Fibroblast of peridontal ligament (primary cell): ENCODE results near the gene FAT1.

Experiments
- DNase-seq: peaks from one replicate; pipeline ENCODE4 v3.0.0-alpha.2; 2010; ENCODE audit errors: extremely low read depth

FAT1 gene

GRCh38 chr4:186752325-186752724 lies 28.7 kb upstream of the FAT1 start:
- DNase-seq = no peak

GRCh38 chr4:186749611-186750281 lies 26.1 kb upstream of the FAT1 start:
- no peak for DNase-seq

- no peak for DNase-seq
These were observed 22.9 kb upstream of the FAT1 start for GRCh38 chr4:186746581-186746980.

- no peak for DNase-seq
These were observed 19.6 kb upstream of the FAT1 start for GRCh38 chr4:186743261-186743660.

- peak; percentile 36 for DNase-seq
These were observed 17.2 kb upstream of the FAT1 start for GRCh38 chr4:186740822-186741221.

- DNase-seq = no peak
These were observed 16.3 kb upstream of the FAT1 start for GRCh38 chr4:186739802-186740434.

DNA sequence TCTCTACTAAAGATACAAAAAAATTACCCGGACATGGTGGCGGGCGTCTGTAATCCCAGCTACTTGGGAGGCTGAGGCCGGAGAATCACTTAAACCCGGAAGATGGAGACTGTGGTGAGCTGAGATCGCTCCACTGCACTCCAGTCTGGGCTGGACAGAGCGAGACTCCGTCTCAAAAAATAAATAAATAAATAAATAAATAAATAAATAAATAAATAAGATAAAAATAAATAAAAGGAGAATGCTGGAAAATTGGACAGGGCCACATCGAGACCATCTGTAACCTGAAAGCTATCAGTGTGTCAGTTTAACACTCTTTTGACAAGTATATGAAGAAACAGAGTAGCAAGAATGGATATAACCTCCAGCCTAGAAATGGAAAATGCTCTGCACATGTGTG lies 15.7 kb upstream of the FAT1 start:
- DNase-seq = no peak

- no peak for DNase-seq
These were observed 14.8 kb upstream of the FAT1 start for GRCh38 chr4:186738421-186738820.

DNA sequence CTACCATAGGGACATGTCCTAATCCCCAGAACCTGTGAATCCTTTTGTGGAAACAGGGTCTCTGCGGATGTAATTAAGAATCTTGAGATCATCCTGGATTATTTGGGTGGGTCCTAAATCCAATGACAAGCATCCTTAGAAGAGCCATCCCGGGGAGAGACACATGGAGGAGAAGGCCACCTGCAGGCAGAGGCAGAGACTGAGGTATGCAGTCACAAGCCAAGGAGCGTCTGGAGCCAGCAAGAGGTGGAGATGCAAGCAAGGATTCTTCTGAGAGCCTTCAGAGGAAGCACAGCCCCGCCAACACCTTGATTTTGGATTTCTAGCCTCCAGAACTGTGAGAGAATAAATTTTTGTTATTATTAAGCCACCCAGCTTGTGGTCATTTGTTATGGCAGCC lies 13.8 kb upstream of the FAT1 start:
- DNase-seq = no peak

DNA sequence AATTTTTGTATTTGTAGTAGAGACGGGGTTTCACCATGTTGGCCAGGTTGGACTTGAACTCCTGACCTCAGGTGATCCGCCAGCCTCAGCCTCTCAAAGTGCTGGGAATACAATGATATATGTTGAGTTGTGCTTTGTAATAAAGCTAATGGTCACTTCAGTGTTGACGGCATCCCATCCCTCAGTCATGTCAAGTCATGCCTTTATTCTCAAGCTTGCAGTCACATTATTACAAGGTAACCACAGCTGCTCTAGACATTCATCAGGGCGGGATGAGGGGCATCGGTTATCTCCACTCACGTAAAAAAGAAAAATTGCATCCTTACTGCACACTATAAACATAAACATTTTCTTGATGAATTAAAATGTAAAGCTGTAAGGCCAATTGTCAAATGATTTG lies 12.8 kb upstream of the FAT1 start:
- no peak for DNase-seq

DNA sequence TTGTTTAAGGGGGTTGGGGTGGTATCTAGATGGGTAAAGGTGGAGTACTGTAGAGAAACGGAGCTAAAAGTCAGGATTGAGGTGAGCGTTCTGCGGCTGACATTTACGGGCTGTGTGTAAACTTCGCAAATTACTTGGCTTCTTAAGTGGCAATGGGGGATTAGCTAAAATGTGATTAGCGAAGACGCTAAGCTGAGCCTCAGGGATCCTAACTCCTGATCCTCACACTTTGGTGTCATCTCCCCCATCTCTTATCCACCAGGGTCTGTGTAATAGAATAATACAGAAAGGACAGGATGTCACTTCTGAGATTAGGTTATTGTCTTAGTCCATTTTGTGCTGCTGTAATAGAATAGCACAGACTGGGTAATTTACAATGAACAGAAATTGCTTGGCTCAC lies 10.6 kb upstream of the FAT1 start:
- DNase-seq = no peak

DNA sequence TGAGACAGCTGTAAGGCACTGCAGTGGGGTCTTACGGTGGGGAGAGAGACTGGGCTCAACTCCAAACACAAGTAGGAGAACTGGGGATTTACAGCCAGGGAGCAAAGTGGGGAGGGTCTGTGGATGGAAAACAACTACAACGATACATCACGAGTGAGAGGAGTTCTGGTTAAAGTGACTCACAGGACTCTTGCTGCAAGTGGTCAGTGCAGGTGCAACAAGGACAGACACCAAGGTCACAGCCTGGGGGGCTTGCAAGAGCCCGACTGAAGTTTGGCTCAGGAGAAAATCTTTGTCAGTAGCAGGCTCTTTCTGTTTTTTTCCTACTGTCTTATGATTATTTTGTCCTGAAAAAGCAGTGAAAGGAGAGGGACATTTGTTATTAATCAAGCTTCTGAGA lies 10.1 kb upstream of the FAT1 start:
- DNase-seq = no peak

GRCh38 chr4:186730621-186731020 lies 7.0 kb upstream of the FAT1 start:
- no peak for DNase-seq

DNA sequence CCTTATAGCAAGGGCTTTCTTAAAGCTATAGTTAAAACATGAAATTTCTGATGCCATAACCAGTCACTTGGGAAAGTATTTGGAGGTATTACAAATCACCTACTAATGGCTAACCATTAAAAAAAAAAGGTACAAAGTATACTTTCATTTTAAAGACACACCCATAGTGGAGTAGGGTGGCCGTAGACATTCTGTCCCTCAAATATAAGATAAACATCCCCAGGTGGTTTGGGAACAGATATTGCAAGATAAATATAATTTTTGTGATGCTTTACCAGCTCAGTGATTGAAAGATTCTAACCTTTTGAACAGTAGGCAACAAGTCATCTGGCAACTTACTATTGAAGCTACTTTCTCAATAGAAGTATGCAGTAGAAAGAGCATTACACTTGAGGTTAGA lies 6.2 kb upstream of the FAT1 start:
- no peak for DNase-seq

GRCh38 chr4:186728631-186729271 lies 5.1 kb upstream of the FAT1 start:
- peak; percentile 19 for DNase-seq

DNA sequence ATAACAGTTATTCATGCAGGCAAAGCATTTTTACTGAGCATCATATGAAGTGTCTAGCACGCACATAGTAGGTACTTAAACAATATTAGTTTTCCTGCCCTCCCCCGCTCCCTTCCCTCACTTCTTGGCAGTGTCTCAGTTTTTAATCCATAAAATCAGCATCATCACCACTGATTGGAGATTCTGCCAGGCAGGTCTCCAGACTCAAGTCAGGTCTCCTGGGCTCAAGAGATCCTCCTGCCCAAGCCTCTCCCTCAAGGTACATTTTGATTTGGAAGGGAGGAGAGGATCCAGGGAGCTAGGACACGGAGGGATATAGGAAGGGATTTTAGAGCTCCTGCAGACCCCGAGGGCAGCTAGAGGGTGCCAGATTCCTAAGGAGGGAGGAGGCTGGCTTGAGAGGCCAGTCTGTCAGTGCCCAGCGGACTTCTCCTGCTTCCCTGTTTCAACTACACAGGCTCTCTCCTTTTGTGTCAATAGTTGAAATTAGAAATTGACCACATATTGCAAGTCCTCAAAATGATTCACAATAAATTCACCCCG lies 4.4 kb upstream of the FAT1 start:
- peak; percentile 39 for DNase-seq

DNA sequence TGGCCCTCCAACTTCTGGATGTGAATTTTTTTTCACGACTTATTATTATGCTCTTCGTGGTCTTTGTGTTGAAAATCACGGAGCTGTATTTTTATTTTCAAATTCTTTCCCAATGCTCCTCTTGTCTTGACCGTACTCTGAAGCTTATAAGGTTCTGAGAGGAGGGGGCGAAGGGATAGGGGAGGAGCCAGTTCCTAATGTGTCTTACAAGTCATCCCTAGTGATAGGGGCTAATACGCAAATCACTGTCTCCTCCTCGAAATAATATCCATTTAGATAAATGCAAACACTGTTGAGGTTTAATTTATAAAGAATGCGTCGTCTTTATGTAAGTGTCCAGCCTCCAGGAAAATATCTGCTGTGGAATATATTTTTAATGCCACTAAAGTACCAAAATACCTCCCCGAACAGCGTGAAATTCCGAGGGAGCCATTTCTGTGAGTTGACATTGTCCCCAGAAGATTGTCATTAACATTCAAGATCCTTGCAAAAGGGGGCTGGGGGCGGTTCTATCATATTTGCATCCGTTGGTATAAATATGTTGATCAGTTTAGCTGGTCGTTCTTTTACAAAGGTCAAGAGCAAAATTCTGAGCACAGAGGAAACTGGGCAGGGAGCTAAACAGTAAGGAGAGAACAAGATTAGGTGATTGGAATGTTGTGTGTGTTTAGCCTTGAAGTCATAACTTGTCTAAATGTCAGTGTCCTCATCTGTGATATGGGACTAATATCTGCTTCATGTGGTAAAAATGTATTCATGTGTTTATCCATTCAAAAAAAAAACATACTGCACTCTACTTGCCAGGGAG lies 3.7 kb upstream of the FAT1 start:
- peak; percentile 55 for DNase-seq

GRCh38 chr4:186726426-186727168 lies 2.9 kb upstream of the FAT1 start:
- DNase-seq = peak; percentile 74

- DNase-seq = peak; percentile 88
These were observed 2.1 kb upstream of the FAT1 start for GRCh38 chr4:186725469-186726425.

GRCh38 chr4:186724864-186725468 lies 1.3 kb upstream of the FAT1 start:
- peak; percentile 49 for DNase-seq
